ENCODE data around the gene SAXO1. TPM values are rescaled to one million over a fixed set of nuclear protein-coding genes. Genes with fewer than 3 reads are reported as not detected.

SAXO1 gene
- total RNA-seq (2022; extraction: Qiagen RNA extraction; ENCODE audit: low read depth): not detected in 5 replicates

GRCh38 chr9:19033015-19033414 is at the start of gene SAXO1:
Gene SAXO1, minus strand, starts transcription at chr9:19033209. Its CDS starts 301 bp downstream, at chr9:19032908.

GRCh38 chr9:19048966-19049916 is 16.2 kb upstream of the SAXO1 start, which contains the start of gene RRAGA:
Gene RRAGA, plus strand, starts transcription at chr9:19049427. Its CDS starts 233 bp downstream, at chr9:19049660.

Other genes with a start within 250 kb of the SAXO1 start
- 99.8 to 127 TPM (median 124 TPM) in 5 replicates for gene RRAGA, start 16.2 kb upstream of the SAXO1 start, total RNA-seq (2022; extraction: Qiagen RNA extraction; ENCODE audit: low read depth)
- 20.9 to 34.8 TPM (median 24.7 TPM) in 5 replicates for gene HAUS6, start 69.7 kb upstream of the SAXO1 start, total RNA-seq (2022; extraction: Qiagen RNA extraction; ENCODE audit: low read depth)
- 35.5 to 46.6 TPM (median 36.2 TPM) in 5 replicates for gene PLIN2, start 94.3 kb upstream of the SAXO1 start, total RNA-seq (2022; extraction: Qiagen RNA extraction; ENCODE audit: low read depth)
- gene DENND4C, start 197.5 kb upstream of the SAXO1 start, total RNA-seq (2022; extraction: Qiagen RNA extraction; ENCODE audit: low read depth): 15.0 to 23.8 TPM (median 17.4 TPM) in 5 replicates